ENCODE results near the gene SLC10A1.

DNA sequence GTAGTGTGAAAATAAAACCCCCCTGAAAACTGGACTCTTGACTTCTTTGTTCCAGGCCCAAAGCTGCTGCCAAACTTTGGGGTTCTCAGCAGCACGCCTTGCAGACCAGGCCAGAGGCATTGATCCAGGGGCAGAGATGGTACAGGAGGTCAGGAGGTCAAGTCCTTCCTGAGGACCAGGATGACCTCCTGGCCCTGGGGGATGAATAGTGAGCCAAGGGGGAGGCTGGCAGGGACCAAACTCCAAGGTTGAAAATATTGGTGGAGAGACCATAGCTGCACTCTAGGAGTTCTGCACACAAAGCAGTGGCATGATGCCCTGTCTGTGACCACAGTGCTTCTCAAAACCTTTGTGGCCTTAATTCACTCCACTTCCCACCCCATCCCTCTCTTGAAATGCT, 12.1 kb downstream of the SLC10A1 start:
- TF ChIP-seq POLR2A (IDR thresholded peaks at IDR 0.05; ENCODE audit: low read depth, low read length): no peak
- no peak for TF ChIP-seq RAD21 (IDR thresholded peaks at IDR 0.05; ENCODE audit: low read length)
- no peak for TF ChIP-seq MAZ (IDR thresholded peaks at IDR 0.05; ENCODE audit: borderline replicate concordance, low read depth, low read length)
- TF ChIP-seq, protein P1, sequence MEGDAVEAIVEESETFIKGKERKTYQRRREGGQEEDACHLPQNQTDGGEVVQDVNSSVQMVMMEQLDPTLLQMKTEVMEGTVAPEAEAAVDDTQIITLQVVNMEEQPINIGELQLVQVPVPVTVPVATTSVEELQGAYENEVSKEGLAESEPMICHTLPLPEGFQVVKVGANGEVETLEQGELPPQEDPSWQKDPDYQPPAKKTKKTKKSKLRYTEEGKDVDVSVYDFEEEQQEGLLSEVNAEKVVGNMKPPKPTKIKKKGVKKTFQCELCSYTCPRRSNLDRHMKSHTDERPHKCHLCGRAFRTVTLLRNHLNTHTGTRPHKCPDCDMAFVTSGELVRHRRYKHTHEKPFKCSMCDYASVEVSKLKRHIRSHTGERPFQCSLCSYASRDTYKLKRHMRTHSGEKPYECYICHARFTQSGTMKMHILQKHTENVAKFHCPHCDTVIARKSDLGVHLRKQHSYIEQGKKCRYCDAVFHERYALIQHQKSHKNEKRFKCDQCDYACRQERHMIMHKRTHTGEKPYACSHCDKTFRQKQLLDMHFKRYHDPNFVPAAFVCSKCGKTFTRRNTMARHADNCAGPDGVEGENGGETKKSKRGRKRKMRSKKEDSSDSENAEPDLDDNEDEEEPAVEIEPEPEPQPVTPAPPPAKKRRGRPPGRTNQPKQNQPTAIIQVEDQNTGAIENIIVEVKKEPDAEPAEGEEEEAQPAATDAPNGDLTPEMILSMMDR (conservative IDR thresholded peaks at IDR 0.05; ENCODE audit: low read depth, low read length): no peak
- TF ChIP-seq RCOR1 (IDR thresholded peaks at IDR 0.05; ENCODE audit: insufficient replicate concordance, low read length): no peak
- TF ChIP-seq MXI1 (IDR thresholded peaks at IDR 0.05; ENCODE audit: borderline replicate concordance, low read depth, low read length): no peak
- no peak for TF ChIP-seq CEBPB (IDR thresholded peaks at IDR 0.05; ENCODE audit: low read depth, low read length)
- no peak for TF ChIP-seq BHLHE40 (IDR thresholded peaks at IDR 0.05; ENCODE audit: low read depth, low read length)
- TF ChIP-seq, protein P2, sequence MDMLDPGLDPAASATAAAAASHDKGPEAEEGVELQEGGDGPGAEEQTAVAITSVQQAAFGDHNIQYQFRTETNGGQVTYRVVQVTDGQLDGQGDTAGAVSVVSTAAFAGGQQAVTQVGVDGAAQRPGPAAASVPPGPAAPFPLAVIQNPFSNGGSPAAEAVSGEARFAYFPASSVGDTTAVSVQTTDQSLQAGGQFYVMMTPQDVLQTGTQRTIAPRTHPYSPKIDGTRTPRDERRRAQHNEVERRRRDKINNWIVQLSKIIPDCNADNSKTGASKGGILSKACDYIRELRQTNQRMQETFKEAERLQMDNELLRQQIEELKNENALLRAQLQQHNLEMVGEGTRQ (IDR thresholded peaks at IDR 0.05; ENCODE audit: low read depth, low read length): no peak
- TF ChIP-seq SMC3 (IDR thresholded peaks at IDR 0.05; ENCODE audit: low read depth, low read length): no peak
- no peak for TF ChIP-seq RFX5 (IDR thresholded peaks at IDR 0.05; ENCODE audit: low read depth, low read length)
